Stimulated activated naive CD8-positive, alpha-beta T cell treated with anti-CD3 and anti-CD28 coated beads, Interleukin-15, amount 100 ng/mL, for 72 hours (primary cell): ENCODE data around the gene PCMT1.
"Not testable (repeated sequence)": the region's sequence is repeated elsewhere in the genome, so short reads cannot be mapped to it uniquely, and the experiment has no call there.

Source experiments
- ATAC-seq: fragments of 150-1000 bp; cut with Tn5 transposase; 2 replicates; pipeline ENCODE4 v1.10.0; 2021; ENCODE audit warnings: mild to moderate bottlenecking, moderate library complexity
- DNase-seq, 2 donors: peaks; one replicate each; pipeline ENCODE4 v3.0.0; 2021 to 2022
- H3K27ac Mint-ChIP-seq, 2 donors: one replicate each; pipeline ENCODE4 v1.8.0; 2022; ENCODE audit warnings: mild to moderate bottlenecking in 2 of 2, mixed read lengths in 2 of 2, moderate library complexity in 2 of 2
- H3K27me3 Mint-ChIP-seq: one replicate; pipeline ENCODE4 v1.8.0; 2022; ENCODE audit warnings: mixed read lengths
- H3K4me1 Mint-ChIP-seq: one replicate; pipeline ENCODE4 v1.8.0; 2022; ENCODE audit warnings: mild to moderate bottlenecking, mixed read lengths
- H3K4me3 Mint-ChIP-seq, 2 donors: one replicate each; pipeline ENCODE4 v1.8.0; 2022; ENCODE audit warnings: mild to moderate bottlenecking in 2 of 2, mixed read lengths in 2 of 2, moderate library complexity in 1 of 2
- H3K9me3 Mint-ChIP-seq, 2 donors: one replicate each; pipeline ENCODE4 v1.8.0; 2022; ENCODE audit warnings: mixed read lengths in 2 of 2

Gene PCMT1

GRCh38 chr6:149830731-149831307, 81.3 kb downstream of the PCMT1 start:
- Mint-ChIP-seq H3K27me3 (no peaks in the 10 kb centered on the region), H3K4me3 (no peak overlapping the region), H3K27ac (no peak overlapping the region), H3K9me3 (no peaks in the 10 kb centered on the region), H3K4me1 (no peaks in the 10 kb centered on the region)
- DNase-seq (no peak), ATAC-seq (no peak)

- Mint-ChIP-seq H3K27me3 (no peaks in the 10 kb centered on the region), H3K9me3 (no peaks in the 10 kb centered on the region), H3K27ac (no peak overlapping the region), H3K4me1 (no peaks in the 10 kb centered on the region), H3K4me3 (no peak overlapping the region)
- no peak for DNase-seq
- ATAC-seq, result no peak
These were observed 81.8 kb downstream of the PCMT1 start for GRCh38 chr6:149831308-149831820.

GRCh38 chr6:149833651-149834050, 84.1 kb downstream of the PCMT1 start:
- Mint-ChIP-seq H3K4me1 (no peaks in the 10 kb centered on the region), H3K27ac (no peak overlapping the region), H3K9me3 (no peaks in the 10 kb centered on the region), H3K27me3 (no peaks in the 10 kb centered on the region), H3K4me3 (no peak overlapping the region)
- ATAC-seq (no peak), DNase-seq (no peak)

GRCh38 chr6:149834513-149835481, 85.3 kb downstream of the PCMT1 start:
- peak; percentile 63 to 68 for DNase-seq
- peak; percentile 57 for ATAC-seq
- peaks cover 8% of the 10 kb centered on the region for H3K27me3 Mint-ChIP-seq
- no peak overlapping the region for H3K4me3 Mint-ChIP-seq
- H3K9me3 Mint-ChIP-seq, result no peaks in the 10 kb centered on the region
- no peaks in the 10 kb centered on the region for H3K4me1 Mint-ChIP-seq
- no peak overlapping the region for H3K27ac Mint-ChIP-seq

GRCh38 chr6:149840345-149841075, 91.0 kb downstream of the PCMT1 start:
- no peaks in the 10 kb centered on the region for H3K9me3 Mint-ChIP-seq
- no peak overlapping the region for H3K27ac Mint-ChIP-seq
- DNase-seq (peak; percentile 28 to 45), ATAC-seq (peak; percentile 78)
- H3K4me1 Mint-ChIP-seq, result no peaks in the 10 kb centered on the region
- H3K27me3 Mint-ChIP-seq, result peaks cover 8% of the 10 kb centered on the region
- H3K4me3 Mint-ChIP-seq, result no peak overlapping the region

GRCh38 chr6:149842331-149842730, 92.8 kb downstream of the PCMT1 start:
- no peaks in the 10 kb centered on the region for H3K4me1 Mint-ChIP-seq
- no peak for ATAC-seq
- no peaks in the 10 kb centered on the region for H3K9me3 Mint-ChIP-seq

GRCh38 chr6:149843051-149843633, 93.6 kb downstream of the PCMT1 start:
- no peak overlapping the region for H3K4me3 Mint-ChIP-seq
- no peaks in the 10 kb centered on the region for H3K4me1 Mint-ChIP-seq
- ATAC-seq, result no peak
- peaks cover 8% of the 10 kb centered on the region for H3K27me3 Mint-ChIP-seq
- no peak for DNase-seq
- H3K9me3 Mint-ChIP-seq, result no peaks in the 10 kb centered on the region
- no peak overlapping the region for H3K27ac Mint-ChIP-seq

More at GRCh38 chr6:149842331-149842730, 92.8 kb downstream of the PCMT1 start:
- Mint-ChIP-seq H3K27me3 (peaks cover 8% of the 10 kb centered on the region), H3K27ac (no peak overlapping the region), H3K4me3 (no peak overlapping the region)
- no peak for DNase-seq

GRCh38 chr6:149844036-149844435, 94.5 kb downstream of the PCMT1 start:
- H3K9me3 Mint-ChIP-seq, DNase-seq, H3K4me1 Mint-ChIP-seq, H3K27ac Mint-ChIP-seq, H3K27me3 Mint-ChIP-seq, ATAC-seq, H3K4me3 Mint-ChIP-seq: not testable (repeated sequence)

- no peak for DNase-seq
- H3K27me3 Mint-ChIP-seq, result peaks cover 1% of the 10 kb centered on the region
- H3K9me3 Mint-ChIP-seq, result no peaks in the 10 kb centered on the region
- ATAC-seq, result no peak
- H3K4me1 Mint-ChIP-seq, result no peaks in the 10 kb centered on the region
- no peak overlapping the region for H3K27ac Mint-ChIP-seq
- no peak overlapping the region for H3K4me3 Mint-ChIP-seq
These were observed 94.9 kb downstream of the PCMT1 start for GRCh38 chr6:149844480-149844879.

GRCh38 chr6:149845549-149845948, 96.0 kb downstream of the PCMT1 start:
- no peak for DNase-seq
- H3K4me1 Mint-ChIP-seq, result no peaks in the 10 kb centered on the region
- H3K27ac Mint-ChIP-seq, result no peak overlapping the region
- no peaks in the 10 kb centered on the region for H3K9me3 Mint-ChIP-seq
- no peak overlapping the region for H3K4me3 Mint-ChIP-seq
- ATAC-seq, result no peak
- H3K27me3 Mint-ChIP-seq, result peaks cover 7% of the 10 kb centered on the region

- Mint-ChIP-seq H3K27ac (no peak overlapping the region), H3K4me1 (peaks cover 1% of the 10 kb centered on the region), H3K9me3 (no peaks in the 10 kb centered on the region), H3K4me3 (no peak overlapping the region), H3K27me3 (peaks cover 14% of the 10 kb centered on the region)
- ATAC-seq, result no peak
- DNase-seq, result no peak
These were observed 96.8 kb downstream of the PCMT1 start for GRCh38 chr6:149846321-149846720.

- Mint-ChIP-seq H3K27me3 (peaks cover 20% of the 10 kb centered on the region), H3K9me3 (no peaks in the 10 kb centered on the region), H3K4me3 (no peak overlapping the region), H3K4me1 (peaks cover 17% of the 10 kb centered on the region), H3K27ac (no peak overlapping the region)
- ATAC-seq (no peak), DNase-seq (no peak)
These were observed 98.4 kb downstream of the PCMT1 start for GRCh38 chr6:149847939-149848267.

- not testable (repeated sequence) for H3K9me3 Mint-ChIP-seq, H3K27ac Mint-ChIP-seq, DNase-seq, ATAC-seq, H3K4me3 Mint-ChIP-seq
- Mint-ChIP-seq H3K27me3 (peaks cover 20% of the 10 kb centered on the region), H3K4me1 (peaks cover 19% of the 10 kb centered on the region)
These were observed 98.8 kb downstream of the PCMT1 start for GRCh38 chr6:149848343-149848742.

- Mint-ChIP-seq H3K27ac (no peak overlapping the region), H3K9me3 (no peaks in the 10 kb centered on the region), H3K27me3 (peaks cover 33% of the 10 kb centered on the region), H3K4me3 (no peak overlapping the region), H3K4me1 (peaks cover 26% of the 10 kb centered on the region)
- ATAC-seq (no peak), DNase-seq (no peak)
These were observed 102.0 kb downstream of the PCMT1 start for GRCh38 chr6:149851461-149852110.

GRCh38 chr6:149852180-149852579, 102.6 kb downstream of the PCMT1 start:
- Mint-ChIP-seq H3K4me3 (no peak overlapping the region), H3K4me1 (peaks cover 26% of the 10 kb centered on the region), H3K27me3 (peaks cover 33% of the 10 kb centered on the region), H3K27ac (no peak overlapping the region), H3K9me3 (no peaks in the 10 kb centered on the region)
- DNase-seq (no peak), ATAC-seq (peak; percentile 71)
